ENCODE results near the gene LECT2. TPM values are rescaled to one million over a fixed set of nuclear protein-coding genes. Genes with fewer than 3 reads are reported as not detected.

LECT2 gene
- total RNA-seq, 1 experiment from 2014 or later = not detected

DNA sequence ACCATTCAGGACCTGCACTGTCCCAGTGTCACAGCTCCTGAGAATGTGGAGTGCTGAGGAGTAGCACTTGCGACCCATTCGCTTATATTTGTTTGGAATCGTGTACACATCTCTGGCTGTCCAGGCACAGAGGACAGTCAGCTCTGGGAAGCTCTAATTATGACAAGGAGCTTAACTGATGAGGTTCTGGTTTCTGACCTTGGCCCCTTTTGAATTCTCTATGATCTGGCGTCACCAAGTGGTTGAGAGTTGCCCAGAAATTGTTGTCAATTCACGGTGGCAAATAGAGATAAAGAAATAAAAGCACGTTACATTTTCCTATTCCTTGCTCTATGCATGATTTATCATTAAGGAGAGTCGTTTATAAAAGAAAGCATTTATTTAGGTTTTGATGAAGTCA, 34.9 kb upstream of the LECT2 start:
- Histone ChIP-seq H3K4me3 (ENCODE audit: insufficient read depth, low read depth, low read length) (no peak overlapping the region), H3K27me3 (ENCODE audit: control insufficient read depth, insufficient read depth, low read length) (no peaks in the 10 kb centered on the region), H3K36me3 (replicated peaks; ENCODE audit: control insufficient read depth, insufficient read depth, low read length) (no peaks in the 10 kb centered on the region)
- DNase-seq = no peak

DNA sequence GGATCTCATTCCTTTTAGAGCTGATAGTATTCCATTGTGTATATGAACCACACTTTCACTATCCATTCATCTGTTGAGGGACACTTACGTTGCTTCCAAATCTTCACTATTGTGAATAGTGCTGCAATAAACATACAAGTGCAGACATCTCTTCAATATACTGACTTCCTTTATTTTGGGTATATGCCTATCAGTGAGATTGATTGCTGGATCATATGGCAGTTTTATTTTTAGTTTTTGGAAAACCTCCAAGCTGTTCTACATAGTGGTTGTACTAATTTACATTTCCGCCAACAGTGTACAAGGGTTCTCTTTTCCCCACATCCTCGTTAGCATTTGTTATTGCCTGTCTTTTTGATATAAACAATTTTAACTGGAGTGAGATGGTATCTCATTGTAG, 33.8 kb upstream of the LECT2 start:
- DNase-seq = no peak

DNA sequence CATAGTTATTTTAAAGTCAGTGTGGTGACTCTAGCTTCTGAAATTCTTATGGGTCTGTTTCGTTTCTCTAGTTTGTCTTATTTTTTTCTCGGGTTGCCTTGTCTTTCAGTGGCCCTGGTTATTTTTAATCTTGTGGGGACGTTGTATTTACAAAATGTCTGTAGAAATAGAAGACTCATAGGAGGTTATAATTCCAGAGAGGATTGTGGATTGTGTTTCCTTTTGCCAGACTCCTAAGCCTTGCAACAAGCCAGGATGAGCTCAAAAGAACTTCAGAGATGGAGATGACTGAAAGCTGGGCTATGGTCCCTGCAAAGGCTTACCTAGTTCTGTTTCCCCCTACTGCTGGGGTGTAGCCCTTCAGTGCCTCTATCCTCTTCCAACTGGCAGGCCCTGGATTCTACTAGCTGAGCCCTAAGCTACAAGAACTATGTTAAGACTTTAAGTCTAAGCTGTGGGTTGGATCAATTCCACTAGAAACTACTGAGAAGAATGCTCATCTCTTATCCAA, 32.2 kb upstream of the LECT2 start:
- DNase-seq = no peak
- Histone ChIP-seq H3K27me3 (ENCODE audit: control insufficient read depth, insufficient read depth, low read length) (no peaks in the 10 kb centered on the region), H3K36me3 (replicated peaks; ENCODE audit: control insufficient read depth, insufficient read depth, low read length) (no peaks in the 10 kb centered on the region), H3K4me3 (ENCODE audit: insufficient read depth, low read depth, low read length) (no peak overlapping the region)

More for the DNA sequence above, 33.8 kb upstream of the LECT2 start:
- Histone ChIP-seq H3K36me3 (replicated peaks; ENCODE audit: control insufficient read depth, insufficient read depth, low read length) (no peaks in the 10 kb centered on the region), H3K27me3 (ENCODE audit: control insufficient read depth, insufficient read depth, low read length) (no peaks in the 10 kb centered on the region), H3K4me3 (ENCODE audit: insufficient read depth, low read depth, low read length) (no peak overlapping the region)

DNA sequence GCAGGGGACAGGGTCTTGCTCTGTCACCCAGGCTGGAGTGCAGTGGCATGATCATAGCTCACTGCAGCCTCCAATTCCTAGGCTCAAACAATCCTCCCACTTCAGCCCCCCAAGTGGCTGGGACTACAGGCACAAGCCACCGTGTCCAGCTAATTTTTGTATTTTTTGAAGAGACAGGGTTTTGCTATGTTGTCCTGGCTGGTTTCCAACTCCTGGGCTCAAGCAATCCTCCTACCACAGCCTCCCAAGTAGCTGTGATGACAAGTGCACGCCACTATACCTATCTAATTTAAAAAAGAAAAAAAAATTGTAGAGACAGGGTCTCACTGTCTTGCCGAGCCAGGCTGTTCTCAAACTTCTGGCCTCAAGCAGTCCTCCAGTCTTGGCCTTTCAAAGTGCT, 31.6 kb upstream of the LECT2 start:
- no peak for DNase-seq
- H3K4me3 ChIP-seq (ENCODE audit: insufficient read depth, low read depth, low read length) = no peak overlapping the region
- no peaks in the 10 kb centered on the region for H3K36me3 ChIP-seq (replicated peaks; ENCODE audit: control insufficient read depth, insufficient read depth, low read length)

DNA sequence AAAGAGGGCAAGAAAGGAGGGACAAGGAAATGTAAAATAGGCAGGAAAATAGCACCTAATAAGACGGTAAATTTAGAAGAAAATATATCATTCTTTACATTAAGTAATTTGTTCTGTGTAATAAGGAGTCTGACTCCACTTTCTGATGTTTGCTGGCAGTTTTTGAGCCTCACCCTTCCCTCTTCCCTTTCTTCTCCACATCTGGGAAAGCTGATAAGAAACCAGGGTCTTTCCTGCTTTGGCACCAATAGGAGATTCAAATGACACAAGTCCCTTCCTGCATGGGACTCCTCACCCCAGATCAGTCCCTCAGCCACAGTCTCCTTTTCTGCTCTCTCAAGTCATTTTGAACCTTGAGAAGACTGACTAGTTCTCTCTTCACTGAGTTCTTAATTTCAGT, 31.2 kb upstream of the LECT2 start:
- H3K27me3 ChIP-seq (ENCODE audit: control insufficient read depth, insufficient read depth, low read length) = no peaks in the 10 kb centered on the region
- no peak for DNase-seq
- H3K4me3 ChIP-seq (ENCODE audit: insufficient read depth, low read depth, low read length) = no peak overlapping the region
- no peaks in the 10 kb centered on the region for H3K36me3 ChIP-seq (replicated peaks; ENCODE audit: control insufficient read depth, insufficient read depth, low read length)

More for the DNA sequence above, 31.6 kb upstream of the LECT2 start:
- no peaks in the 10 kb centered on the region for H3K27me3 ChIP-seq (ENCODE audit: control insufficient read depth, insufficient read depth, low read length)

DNA sequence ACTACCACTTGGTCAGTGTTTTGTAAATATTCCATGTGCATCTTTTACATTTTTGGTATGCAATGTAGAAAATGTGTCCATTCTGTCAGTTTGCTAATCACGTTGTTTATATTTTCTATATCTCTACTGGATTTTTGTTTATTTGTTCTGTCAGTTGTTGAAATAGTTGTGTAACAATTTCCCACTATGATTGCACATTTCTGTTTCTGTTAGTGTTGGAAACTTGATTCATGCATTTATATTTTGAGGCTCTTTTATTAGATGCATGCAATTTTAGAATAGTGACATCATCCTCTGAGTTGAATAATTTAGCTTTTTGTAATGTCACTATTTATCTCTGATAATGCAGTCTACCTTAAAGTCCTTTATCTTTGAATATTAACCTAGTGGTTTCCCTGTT, 25.8 kb upstream of the LECT2 start:
- no peaks in the 10 kb centered on the region for H3K36me3 ChIP-seq (replicated peaks; ENCODE audit: control insufficient read depth, insufficient read depth, low read length)
- DNase-seq = no peak
- H3K4me3 ChIP-seq (ENCODE audit: insufficient read depth, low read depth, low read length) = no peak overlapping the region
- no peaks in the 10 kb centered on the region; the same call in 1 of the 2 replicates for H3K27me3 ChIP-seq (ENCODE audit: control insufficient read depth, insufficient read depth, low read length)

DNA sequence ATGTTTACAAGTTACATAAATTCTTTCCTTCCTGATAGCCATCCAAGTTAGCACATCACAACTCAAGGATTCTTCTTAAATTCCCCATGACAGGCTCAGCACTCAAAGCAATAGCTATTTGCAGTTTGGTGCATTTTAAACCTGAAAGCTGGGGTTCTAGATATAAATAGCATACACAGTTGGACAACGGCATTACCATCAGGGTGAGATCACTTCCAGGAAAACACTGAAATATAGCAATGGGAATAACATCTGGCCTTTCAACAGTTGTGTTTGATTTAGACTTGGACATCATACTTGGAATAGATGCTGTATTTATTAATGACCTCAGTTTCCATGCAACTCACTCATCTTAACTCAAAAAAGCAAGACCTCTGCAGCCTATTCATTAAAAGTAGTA, 24.7 kb upstream of the LECT2 start:
- Histone ChIP-seq H3K36me3 (replicated peaks; ENCODE audit: control insufficient read depth, insufficient read depth, low read length) (no peaks in the 10 kb centered on the region), H3K27me3 (ENCODE audit: control insufficient read depth, insufficient read depth, low read length) (no peaks in the 10 kb centered on the region; the same call in 1 of the 2 replicates), H3K4me3 (ENCODE audit: insufficient read depth, low read depth, low read length) (no peak overlapping the region)
- no peak for DNase-seq

DNA sequence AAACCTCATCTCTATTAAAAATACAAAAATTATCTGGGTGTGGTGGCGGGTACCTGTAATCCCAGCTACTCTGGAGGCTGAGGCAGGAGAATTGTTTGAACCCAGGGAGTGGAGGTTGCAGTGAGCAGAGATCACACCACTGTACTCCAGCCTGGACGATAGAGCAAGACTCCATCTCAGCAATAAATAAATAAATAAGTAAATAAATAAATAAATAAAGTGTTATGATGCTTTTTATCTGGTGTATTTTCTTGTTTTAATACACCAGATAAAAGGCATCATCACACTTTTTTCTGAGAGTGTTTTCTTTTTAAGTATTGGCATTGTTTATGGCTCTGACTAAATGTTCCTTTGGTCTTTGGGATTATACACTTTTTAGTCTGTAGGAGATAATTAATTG, 24.2 kb upstream of the LECT2 start:
- DNase-seq = no peak
- H3K27me3 ChIP-seq (ENCODE audit: control insufficient read depth, insufficient read depth, low read length) = no peaks in the 10 kb centered on the region; the same call in 1 of the 2 replicates
- no peak overlapping the region for H3K4me3 ChIP-seq (ENCODE audit: insufficient read depth, low read depth, low read length)
- no peaks in the 10 kb centered on the region for H3K36me3 ChIP-seq (replicated peaks; ENCODE audit: control insufficient read depth, insufficient read depth, low read length)

DNA sequence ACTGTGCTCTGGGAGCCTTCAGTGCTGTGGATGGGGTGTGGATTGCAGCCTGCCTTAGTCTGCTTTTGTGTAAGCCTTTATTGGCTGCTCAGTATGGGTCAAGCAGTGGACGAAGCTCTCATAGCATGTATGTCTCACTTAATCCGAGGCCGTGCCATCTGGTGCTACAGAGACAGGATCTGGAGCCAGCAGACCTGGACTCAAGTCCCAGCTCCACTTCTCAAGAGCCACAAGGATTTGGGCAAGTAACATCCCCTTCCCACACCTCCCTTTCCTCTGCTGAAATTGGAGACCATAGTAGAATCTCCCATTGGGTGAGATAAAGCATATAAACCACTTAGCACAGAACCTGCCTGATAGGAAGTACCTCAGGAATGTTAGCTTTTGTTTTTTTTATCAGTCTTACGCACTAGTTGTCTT, 23.4 kb upstream of the LECT2 start:
- no peak overlapping the region for H3K4me3 ChIP-seq (ENCODE audit: insufficient read depth, low read depth, low read length)
- no peaks in the 10 kb centered on the region; the same call in 1 of the 2 replicates for H3K27me3 ChIP-seq (ENCODE audit: control insufficient read depth, insufficient read depth, low read length)
- no peak for DNase-seq
- H3K36me3 ChIP-seq (replicated peaks; ENCODE audit: control insufficient read depth, insufficient read depth, low read length) = no peaks in the 10 kb centered on the region

DNA sequence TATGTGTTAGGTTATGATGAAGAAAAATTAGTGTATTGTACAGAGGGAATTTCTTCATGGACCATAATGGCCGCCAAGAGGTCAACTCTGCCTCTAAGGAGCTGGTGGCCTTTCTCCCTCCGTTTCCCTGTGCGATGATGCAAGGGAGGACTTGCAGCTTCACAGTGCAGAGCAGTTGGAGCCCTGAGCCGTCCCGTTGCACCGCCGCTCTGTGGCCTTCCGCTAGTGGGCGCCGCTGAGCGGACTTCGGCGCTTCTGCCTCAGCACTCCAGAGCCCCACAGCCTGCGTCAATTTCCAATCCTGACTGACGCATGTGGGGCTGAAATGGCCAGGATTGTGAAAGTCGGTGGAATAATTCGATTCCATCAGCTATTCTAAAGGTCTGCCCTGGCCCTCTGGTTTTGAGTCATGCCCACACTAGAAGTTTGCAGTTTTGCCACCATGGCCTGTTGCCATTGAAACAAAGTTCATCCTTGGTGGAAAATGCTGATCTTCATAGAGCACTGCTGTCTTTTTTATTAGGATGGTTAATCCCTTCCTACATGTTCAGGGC, 22.7 kb upstream of the LECT2 start:
- no peaks in the 10 kb centered on the region; the same call in 1 of the 2 replicates for H3K27me3 ChIP-seq (ENCODE audit: control insufficient read depth, insufficient read depth, low read length)
- H3K36me3 ChIP-seq (replicated peaks; ENCODE audit: control insufficient read depth, insufficient read depth, low read length) = no peaks in the 10 kb centered on the region
- peak; percentile 76 for DNase-seq
- H3K4me3 ChIP-seq (ENCODE audit: insufficient read depth, low read depth, low read length) = no peak overlapping the region

DNA sequence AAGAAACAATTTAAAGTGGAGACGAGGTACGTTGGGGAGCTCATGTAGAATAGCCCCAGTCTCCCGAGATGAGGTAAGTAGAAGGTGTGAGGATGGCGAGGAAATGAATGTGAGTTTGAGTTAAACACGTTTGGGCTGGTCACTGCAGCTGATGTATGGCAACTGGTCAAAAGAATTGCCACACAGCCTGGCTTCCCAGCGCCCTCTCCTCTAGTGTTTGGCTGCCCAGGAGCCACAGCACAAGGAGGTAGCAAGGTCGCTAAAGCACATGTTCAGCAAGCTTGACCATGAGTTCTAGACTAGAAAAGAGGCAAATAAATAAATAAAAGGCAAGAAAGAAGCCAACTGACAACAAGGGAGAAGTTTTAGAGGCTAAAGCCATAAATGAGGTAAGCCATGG, 21.4 kb upstream of the LECT2 start:
- no peak for DNase-seq
- H3K27me3 ChIP-seq (ENCODE audit: control insufficient read depth, insufficient read depth, low read length) = no peaks in the 10 kb centered on the region; the same call in 1 of the 2 replicates
- H3K4me3 ChIP-seq (ENCODE audit: insufficient read depth, low read depth, low read length) = no peak overlapping the region
- H3K36me3 ChIP-seq (replicated peaks; ENCODE audit: control insufficient read depth, insufficient read depth, low read length) = no peaks in the 10 kb centered on the region

DNA sequence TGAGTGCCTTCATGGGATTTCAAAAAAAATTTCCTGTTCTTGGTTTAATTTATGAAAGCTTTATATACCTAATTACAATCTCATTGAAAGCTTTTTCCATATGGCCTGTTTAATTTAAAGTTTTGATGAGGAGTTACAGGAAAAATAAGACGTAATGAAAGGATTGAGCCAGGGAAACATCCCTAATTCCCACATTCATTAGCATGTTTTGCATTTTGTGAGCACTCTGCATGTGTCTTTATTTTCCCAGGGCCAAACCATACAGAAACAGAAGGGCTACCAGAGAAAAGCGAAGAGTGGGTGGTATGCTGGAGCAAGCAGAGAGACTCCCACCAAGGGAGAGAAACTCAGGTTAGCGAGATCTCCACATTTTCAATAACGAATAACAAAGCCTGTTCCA, 20.3 kb upstream of the LECT2 start:
- no peaks in the 10 kb centered on the region; the same call in 1 of the 2 replicates for H3K27me3 ChIP-seq (ENCODE audit: control insufficient read depth, insufficient read depth, low read length)
- H3K4me3 ChIP-seq (ENCODE audit: insufficient read depth, low read depth, low read length) = no peak overlapping the region
- no peaks in the 10 kb centered on the region for H3K36me3 ChIP-seq (replicated peaks; ENCODE audit: control insufficient read depth, insufficient read depth, low read length)
- no peak for DNase-seq

DNA sequence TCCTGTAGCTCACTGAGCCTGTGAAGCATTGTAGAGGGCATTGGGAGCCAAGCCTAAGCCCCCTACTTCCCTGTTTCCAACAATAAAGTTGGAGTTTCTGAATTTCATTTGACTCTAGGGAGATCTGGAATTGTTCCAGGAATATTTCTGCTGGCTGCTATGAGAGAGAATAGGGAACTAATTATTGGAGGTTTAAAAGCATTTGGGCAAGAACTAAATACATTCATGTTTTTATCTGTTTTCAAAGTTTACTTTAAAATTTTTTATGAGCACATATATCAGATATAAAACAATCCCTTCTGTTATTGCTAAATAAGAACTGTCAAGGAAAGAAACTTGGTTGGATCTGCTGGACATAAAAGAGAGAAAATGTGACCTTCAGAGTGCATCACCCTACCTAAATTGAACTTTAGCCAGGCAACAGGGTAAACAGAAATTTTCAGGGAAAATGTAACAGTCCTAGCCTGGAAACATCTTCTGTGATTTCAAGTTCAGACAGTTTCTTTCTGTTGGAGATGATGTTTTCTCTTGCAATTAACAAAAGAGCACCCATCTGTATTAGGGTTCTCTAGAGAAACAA, 19.3 kb upstream of the LECT2 start:
- Histone ChIP-seq H3K4me3 (ENCODE audit: insufficient read depth, low read depth, low read length) (no peak overlapping the region), H3K36me3 (replicated peaks; ENCODE audit: control insufficient read depth, insufficient read depth, low read length) (no peaks in the 10 kb centered on the region), H3K27me3 (ENCODE audit: control insufficient read depth, insufficient read depth, low read length) (no peaks in the 10 kb centered on the region; the same call in 1 of the 2 replicates)
- no peak for DNase-seq

DNA sequence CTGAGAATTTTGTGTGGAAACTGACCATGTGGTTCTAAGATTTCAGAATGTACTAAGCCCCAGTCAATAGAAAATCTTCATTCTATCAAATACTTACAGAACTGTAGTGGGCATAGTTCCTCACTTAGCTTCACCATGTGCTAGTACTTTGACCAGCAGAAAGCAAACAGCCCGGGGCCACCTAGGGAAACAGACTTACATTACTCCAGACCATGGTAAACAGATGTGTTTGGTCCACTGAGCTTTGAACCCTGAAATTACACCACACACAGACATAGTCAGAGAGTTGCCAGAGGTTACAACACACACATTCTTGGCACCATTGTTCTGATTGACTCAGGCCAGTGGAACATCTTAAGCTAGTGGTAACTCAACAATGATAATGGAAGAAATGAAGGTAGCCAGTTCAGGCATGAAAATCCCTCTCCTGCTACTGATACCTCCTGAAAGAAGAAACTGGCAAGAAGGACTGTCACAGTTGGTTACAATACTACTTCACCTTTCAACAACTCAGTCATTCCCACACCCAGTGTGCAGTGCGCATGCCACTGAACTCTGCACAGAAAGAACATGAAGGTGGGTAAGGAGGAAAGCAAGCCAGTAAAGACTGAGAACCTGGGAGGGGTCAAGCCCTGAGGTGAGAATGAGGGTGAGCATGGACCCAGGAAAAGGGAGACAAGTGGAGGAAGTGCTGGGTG, 18.7 kb upstream of the LECT2 start:
- H3K27me3 ChIP-seq (ENCODE audit: control insufficient read depth, insufficient read depth, low read length) = no peaks in the 10 kb centered on the region; the same call in 1 of the 2 replicates
- no peak for DNase-seq
- no peak overlapping the region for H3K4me3 ChIP-seq (ENCODE audit: insufficient read depth, low read depth, low read length)
- H3K36me3 ChIP-seq (replicated peaks; ENCODE audit: control insufficient read depth, insufficient read depth, low read length) = no peaks in the 10 kb centered on the region

DNA sequence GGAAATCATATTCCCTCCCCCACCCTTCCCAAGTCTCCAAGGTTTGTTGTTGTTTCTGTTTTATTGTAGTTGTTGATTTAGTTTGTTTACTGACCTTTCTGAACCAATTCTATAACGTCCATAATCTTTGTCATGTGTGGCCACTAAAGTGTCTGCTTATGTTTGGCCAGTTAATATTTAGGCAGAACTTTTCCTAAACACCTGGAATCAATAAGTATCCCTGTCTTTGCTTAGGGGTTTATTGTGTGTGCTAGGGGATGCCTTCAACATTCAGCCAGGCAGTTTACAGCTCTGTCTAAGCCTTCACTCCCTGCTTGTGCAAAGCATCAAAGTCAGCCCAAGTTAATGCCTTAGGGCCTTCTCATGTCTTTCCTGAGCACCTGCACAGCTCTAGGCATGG, 16.9 kb upstream of the LECT2 start:
- Histone ChIP-seq H3K4me3 (ENCODE audit: insufficient read depth, low read depth, low read length) (no peak overlapping the region), H3K36me3 (replicated peaks; ENCODE audit: control insufficient read depth, insufficient read depth, low read length) (no peaks in the 10 kb centered on the region), H3K27me3 (ENCODE audit: control insufficient read depth, insufficient read depth, low read length) (no peaks in the 10 kb centered on the region)
- DNase-seq = no peak

Measured in H7 (cell line).